AG08396 (cell line): ENCODE data around the gene E2F8.
A peak's percentile ranks its signal among the peaks of the same experiment; 100 is the strongest.

Experiments
- DNase-seq: peaks from one replicate; pipeline ENCODE4 v3.0.0; 2012; ENCODE audit warnings: low spot score, mixed read lengths

The E2F8 gene

DNA sequence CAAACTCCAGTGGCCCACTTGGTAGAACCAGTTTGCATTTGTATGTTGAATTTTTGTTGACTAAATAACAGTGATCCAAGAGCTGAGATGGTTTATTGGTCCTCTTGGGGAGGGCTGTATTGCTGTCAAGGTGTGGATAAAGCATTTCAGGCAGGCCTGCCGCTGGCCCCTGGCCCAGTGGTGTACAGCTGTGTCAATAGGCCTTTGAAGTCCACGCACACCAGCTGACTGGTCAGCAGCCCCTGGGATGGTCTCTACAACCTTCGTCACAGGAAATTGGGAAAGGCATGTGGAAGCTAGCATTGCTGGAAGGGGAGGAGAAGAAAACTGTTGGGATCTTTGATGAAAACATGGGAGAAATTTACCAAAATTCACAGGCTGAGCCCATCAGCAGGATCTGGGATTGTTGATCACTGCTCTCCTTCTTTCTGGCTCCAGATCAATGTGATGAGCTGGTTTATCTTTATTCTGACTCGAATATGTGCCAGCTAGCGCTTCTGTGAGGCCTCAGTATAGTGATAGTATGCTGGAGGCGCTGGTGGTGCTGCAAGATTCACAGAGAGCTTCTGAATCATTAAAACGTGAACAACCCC lies 12.5 kb upstream of the E2F8 start:
- no peak for DNase-seq

DNA sequence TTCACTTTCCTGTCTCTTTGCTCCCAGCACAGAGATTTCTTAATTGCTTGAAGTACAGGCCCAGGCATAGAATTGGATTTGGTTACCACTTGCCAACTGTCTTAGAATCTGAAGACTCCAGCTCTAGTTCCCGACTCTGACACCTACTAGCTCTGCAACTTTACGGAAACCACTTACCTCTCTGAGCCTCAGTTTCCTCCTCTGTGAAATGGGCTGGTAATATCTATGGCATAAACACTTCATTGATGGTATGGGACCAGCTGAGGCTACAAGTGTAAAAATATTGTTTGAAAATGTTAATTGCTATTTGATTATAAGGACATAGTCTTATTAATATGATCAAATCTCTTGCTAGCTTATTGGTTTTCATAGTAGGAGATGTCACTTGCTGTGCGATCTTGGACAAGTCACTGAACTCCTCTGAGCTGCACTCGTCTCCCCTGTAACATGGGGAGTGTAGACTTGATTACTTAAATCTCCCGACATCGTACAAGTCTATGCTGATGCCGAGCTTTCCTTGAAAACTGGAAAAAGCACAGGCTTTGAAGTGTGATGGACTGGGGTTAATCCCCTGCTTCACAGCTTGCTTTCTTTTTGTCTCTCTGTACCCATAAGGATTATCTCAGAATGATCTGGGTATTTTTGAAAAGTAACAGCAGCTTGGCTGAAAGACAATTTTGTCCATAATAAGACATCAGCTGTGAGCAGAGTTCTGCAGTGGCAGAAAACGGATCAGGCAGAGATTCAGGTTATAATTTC lies 11.8 kb upstream of the E2F8 start:
- no peak for DNase-seq

DNA sequence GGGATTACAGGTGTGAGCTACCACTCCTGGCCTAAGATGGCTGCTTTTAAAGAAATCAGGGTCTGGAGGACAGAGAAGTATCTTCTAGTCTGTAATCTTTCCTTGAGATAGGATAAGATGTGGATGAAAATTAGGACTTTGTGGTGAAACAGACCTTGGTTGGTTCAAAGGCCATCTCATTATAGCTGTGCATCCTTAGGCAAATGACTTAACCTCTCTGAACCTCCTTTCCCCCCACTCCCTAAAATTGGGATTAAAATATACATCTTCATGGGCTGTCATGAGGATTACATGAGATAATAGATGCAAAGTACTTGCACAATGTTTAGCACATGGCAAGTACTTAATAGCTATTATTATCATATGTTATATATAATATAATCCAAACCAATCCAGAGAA lies 10.8 kb upstream of the E2F8 start:
- no peak for DNase-seq

DNA sequence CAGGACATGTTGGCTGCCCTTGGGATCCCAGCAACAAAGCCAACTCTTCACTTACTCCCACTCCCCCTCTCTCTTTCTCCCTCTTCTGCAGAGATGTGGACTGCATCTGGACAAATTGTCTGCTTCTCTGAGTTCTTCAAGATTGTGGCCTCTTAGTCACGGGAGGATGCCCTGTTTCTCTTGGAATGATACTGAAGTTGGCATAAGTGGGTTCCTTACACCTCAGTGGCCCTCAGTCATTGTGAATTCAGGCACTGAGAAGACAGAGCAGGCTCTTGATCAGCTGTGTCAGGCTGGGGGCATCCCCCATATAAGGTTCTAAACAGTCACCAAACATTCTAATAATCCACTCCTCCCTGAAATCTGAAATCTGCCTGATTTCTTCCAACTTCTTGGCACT lies 6.1 kb upstream of the E2F8 start:
- DNase-seq, result no peak

DNA sequence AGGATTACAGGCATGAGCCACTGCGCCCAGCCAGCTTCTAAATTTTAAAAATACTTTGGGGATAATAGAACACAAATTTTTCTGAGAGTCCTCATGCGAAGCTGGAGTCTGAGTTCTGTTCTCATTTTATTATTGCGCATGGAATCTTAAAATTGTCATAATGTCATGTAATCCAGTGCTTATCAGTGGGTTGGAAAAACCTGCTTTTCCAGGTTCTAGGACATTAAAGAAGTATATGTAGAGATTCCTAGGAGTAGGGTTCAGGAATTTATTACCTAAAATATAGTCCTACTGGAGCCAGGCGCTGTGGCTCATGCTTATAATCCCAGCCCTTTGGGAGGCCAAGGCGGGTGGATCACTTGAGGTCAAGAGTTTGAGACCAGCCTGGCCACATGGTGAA lies 4.6 kb upstream of the E2F8 start:
- DNase-seq, result no peak

DNA sequence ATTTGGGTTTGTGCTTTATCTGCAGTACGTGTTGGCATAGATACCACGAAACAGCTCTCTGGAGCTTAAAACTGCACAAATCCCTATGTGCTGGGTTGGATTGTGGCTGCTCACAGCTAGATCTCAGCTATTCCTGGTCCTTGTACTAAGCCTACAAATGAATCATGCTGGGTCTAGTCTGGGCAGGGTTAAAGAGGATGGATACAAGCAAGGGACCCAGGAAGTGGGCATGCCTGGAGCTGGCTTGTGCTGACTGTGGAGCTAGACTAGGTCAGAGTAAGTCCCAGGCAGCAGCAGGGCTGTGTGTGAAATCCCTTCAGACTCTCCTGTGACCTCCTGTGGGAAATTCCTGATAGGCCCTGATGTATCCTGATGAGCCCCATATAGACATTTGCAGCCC lies 3.9 kb upstream of the E2F8 start:
- DNase-seq, result no peak

DNA sequence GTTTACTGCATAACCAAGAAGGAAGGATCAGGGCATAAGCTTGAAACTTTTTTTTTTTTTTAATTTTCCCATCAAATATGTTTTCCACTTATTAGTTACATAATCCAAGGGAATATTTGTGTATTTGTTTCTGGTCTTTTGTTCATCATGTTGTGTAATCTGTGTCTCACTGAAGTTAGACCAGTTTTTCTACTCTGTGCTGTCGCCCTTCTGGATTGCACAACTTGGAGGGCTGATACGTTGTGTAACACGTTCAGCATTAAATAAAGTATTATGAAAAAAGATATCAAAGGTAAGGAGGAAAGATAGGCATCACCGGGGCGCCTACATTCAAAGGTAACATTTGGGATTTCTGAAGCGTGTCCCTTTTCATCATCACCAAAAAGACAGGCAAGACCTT lies 3.3 kb upstream of the E2F8 start:
- no peak for DNase-seq

DNA sequence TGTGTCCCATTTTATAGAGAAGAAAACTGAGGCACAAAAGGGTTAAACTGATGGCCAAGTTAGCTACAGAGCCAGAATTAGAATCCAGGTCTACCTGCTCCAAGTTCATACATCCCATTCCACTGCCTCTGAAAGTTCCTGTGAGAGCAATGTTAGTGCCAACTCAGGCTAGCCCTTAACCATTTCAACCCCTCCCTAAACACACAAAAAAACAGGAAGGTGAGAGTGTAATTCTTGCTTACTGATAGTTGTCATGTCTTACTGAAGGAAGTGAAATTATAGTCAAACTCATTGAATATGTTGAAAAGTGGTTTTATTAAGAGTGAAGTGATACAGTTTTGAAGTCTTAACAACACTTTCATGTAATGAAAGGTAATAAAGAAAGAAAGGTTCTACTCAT lies 2.9 kb upstream of the E2F8 start:
- DNase-seq, result no peak

DNA sequence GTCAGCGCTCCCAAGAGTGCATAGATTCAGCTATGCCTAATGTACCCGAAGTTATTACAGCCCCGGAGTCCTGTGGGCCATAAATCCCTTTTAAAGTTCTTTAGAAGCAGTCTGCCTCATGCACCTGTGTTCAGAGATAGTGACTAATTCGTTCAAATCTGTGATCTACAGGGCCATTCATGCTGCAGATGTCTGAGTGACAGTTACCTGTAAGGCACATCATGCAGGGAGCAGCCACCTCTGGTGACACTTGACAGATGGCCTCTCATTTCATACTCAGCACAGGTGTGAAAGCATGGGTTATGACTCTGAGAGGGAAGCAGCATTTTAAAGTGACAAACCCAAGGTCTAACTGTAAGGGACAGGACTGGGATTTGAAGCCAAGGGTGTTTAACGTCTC lies 2.4 kb upstream of the E2F8 start:
- no peak for DNase-seq

DNA sequence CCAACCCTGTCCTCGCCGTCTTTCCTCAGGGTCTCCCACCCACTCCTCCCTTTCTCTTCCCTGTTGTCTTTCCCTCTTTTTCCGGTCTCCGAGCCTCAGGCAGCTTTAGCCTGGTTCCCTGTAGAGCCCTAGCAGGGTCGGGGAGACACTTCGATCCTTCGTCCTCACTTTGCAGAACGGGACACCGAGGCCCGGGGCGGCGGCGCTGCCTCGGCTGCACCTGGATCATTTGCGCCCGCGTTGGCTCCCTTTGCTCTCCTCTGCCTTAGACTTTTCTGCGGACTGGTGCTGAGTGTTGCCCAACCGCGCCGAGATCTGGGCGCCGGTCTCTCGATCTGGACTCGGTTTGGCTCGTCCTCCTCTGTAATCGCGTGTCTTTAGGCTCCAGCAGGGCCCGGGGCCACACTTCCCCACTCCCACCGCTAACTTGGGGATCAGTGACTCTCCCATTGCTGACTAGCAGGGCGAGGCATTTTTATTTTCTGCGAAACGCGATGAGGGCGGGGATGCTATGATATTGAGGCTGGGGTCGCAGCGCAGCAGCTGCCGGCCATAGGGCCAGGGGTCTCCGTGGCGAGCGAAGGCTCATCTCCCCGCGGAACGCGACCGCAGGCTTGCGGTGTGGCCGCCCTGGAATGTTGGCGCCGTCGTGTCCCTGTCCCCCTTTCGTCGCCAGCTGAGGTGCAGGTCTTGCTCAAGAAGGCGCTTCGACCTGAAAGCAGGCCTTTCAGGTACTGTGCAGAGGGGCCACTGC lies 1.6 kb upstream of the E2F8 start:
- peak; percentile 31 for DNase-seq

DNA sequence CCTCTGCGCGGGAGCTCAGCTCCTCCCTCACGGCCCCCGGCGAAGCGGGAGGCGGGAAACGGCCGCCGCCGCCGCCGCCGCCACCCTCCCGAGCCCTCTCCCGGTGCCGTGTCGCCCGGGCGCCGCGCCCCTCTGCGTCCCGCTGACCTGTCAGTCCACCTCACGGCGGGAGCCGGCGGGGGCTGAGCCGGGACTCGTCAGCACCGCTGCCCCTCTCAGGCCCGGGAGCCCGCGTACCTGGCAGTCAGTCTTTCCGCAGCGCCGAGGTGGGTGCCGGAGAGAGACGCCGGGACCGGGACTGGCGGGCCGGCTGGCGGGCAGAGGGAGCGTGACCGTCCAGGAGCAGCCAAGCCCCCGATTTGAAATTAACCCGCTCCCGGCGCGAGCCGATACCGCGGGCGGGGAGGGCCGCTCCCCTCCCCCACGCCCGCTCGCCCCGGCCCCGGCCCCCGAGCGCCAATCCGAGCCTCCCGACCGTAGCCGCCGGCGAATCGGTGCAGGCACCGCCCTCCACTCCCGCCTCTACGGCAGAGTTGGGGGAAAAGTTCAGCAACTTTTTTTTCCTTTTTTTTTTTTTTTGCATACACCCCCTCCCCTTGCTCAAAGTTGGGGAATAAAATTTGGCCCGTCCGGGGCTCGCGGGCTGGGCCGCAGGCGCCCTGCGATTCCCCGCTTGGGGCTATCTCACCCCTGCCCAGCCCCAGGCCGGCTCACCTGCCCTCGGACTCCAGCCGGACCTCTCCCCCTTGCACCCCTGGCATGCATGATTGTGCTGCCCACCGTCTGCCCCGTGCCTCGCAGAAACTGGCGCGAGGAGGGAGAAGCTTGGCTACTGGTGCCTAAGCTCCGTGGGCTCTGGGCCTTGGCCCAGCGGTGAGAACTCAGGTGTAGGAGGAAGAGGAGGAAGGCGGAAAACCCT lies 774 bp upstream of the E2F8 start:
- DNase-seq, result peak; percentile 65

DNA sequence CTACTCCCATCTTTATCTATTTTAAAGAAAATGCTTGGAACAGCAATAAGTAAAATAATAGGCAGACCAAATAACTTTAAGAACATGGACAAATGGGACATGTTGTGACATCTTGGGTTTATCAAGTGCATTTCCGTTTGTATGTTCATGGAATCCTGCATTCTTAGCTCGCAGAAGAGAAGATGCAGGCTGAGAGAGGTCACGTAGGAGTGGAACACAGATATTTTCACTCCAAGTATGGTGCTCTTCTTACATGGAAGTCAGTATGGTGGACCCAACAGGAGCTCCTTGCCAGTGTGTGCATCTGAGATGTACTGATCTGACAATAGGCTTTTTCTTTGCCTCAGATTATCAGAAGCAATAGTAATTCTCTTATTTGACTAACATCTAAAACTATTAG lies 1.7 kb downstream of the E2F8 start:
- no peak for DNase-seq

DNA sequence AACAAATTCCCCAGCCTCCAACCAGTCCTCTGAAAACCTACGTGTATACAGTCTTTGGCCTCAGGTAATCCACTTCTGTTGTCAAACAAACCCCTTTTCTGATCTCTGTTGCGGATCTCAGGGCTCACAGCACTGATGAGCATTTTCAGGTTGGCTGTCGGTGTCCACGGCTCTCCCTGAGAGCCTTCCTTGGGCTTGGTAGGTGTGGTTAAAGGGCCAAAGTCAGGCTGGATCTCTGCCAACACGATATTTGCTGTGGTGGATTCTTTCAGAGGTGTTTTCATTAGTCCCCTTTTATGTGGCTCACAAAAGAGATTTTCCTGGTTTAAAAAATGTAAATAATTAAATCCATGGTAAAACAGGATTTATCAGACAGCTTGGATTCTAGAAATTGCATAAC lies 2.9 kb downstream of the E2F8 start:
- no peak for DNase-seq

DNA sequence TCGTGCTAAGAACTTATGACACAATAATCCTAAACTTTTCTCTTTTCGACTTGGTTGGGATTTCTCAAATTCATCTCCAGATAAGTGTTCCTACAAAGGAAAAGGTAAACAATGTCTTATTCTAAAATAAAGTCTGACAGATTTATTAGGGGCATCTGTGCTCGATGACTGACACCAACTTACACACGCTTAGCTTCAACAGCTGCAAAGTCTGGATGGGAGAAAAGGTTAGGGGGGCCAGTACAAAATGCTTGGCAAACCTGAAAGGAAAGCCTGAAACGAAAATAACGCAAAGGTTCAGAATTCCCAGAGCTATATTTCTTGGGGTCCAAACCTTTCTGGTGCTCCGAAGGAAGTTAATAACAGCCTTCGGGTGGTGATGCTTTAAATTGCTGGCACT lies 3.4 kb downstream of the E2F8 start:
- no peak for DNase-seq

DNA sequence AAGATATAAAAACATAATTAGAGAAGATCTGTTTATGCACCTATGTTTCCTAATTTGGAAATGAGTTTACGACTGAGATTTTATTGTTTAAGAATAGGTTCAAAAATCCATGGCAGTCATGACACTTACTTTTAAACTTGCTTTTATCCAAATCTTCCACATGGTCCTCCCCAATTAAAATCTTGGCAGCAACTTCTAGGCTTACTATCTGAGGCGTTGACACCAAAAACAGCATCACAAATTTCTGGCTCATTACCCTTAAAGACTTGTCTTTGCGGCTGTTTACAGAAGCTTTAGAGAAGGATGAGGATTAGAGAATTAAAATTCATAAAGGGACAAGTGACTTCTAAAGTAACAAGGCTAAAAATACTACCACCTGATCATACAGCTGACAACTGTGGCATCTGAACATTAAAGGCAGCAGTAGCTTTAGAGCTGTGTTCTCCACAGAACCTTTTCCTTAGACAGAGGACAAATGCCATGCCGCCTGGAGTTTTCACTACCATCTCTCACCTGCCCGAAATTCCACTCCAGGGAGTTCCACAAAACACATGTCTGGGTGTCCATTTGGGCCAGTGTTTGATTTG lies 6.4 kb downstream of the E2F8 start:
- DNase-seq, result no peak

DNA sequence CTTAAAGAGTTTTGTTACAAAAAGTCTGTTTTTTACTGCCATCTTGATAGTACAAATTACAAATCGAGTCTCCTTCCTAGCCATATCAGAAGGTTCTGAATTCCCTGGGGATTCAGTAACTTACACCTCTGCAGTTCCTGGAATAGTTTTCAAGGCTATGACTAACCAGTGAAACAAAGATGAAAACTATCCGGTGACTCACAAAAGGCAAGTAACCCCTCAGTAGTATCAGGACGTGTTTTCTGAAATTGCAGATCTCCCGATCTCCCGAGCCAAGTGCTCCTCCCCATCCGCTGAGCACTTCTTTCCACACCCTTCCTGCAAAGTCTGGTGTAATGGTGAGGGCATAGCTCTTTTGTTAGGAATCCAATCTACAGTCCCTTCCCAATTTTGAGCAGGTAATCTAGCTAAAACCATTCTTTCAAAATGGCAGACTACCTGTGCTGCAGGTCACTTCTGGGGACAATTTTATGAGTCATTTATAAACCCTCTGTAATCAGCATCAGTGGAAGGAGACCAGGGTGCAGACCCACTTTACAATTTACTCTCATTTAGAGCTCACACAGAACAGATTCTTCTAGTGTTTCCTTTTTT lies 7.7 kb downstream of the E2F8 start:
- DNase-seq, result peak; percentile 56

DNA sequence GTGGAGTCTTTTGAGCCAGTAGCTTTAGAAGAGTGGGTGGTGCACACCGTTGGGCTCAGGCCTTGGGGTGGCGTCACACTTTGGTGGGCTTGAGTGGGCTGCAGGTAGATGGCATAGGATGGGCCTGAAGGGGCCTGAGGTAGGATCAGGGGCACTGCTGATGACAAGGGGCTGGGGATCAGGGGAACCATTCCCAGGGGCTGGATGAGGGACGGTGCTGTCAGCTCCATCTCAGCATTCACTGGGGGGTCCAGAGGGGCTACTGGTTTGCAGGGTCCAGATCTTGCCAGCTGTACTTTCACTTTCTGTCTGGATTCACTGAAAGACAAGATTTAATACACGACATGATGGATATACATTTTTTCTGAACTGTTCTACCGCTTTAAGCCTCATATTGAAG lies 11.1 kb downstream of the E2F8 start:
- DNase-seq, result no peak

DNA sequence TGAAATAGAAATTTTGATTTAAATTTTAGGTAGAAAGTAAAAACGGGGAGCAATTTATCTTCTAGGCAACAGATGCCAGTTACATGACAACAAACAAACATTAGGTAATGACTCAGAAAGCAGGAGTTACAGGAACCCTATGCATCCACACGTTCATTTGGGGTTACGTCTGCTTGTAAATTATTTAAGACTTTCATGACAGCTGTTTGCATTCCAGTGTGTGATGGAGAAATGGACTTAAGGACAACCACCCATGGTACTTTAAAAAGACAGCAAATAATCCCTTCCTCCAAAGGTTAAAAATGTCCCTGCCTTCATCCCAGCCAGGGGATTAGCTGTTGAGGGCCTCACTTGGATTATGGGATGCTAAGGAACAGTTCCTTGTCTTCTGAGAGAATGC lies 11.8 kb downstream of the E2F8 start:
- no peak for DNase-seq

DNA sequence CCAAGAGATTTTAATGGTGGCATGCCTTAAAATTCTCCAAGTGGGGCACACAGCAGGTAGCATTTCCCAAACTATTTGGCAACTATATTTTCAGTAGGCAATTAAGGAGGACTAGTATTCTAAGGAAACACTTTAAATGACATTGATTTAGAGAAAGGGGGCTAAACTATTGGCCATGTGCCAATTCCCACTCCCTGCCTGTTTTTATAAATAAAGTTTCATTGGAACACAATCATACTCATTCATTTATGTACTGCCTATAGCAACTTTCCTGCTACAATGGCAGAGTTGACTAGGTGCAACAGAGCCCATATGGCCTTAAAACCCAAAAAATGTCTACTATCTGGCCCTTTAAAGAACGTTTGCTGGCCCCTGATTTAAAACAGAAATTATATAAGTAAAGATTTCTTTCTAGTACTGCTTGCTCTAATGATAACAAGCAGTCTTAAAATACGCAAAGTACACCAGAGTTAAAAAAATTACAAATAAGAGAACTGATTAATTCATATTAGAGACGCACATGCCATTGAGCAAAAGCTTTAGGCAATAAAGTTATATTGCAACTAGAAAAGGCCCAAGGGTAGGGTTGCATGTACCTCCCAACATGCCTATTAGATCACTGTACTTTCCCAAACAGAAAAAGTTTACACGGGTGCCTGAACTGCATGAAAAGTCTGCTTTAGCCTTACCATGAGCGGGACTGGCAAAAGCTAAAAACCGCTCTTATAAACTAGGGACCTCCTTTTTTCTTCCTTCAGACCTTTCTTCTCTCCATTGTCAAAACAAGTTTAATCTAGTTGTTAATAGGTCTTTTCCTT lies 14.2 kb downstream of the E2F8 start:
- DNase-seq, result no peak

DNA sequence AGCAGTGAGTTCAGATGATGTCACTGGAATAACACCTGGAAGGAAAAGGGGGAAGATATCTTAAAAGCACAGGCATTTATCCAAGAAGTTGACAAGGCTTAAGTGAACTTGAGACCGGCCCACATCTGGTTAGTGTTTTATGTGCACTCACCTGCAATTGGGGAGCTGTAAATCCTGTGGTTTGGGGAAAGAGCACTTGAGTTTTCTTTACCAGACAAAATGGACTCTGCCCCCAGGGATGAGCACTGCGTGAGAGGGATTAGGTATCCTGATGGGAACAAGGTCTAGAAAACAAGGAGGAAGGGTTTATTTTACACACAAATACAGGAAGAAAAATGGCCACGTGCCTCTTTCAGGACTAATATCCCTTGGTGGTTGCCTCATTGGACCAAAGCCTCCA lies 15.2 kb downstream of the E2F8 start:
- DNase-seq, result no peak

DNA sequence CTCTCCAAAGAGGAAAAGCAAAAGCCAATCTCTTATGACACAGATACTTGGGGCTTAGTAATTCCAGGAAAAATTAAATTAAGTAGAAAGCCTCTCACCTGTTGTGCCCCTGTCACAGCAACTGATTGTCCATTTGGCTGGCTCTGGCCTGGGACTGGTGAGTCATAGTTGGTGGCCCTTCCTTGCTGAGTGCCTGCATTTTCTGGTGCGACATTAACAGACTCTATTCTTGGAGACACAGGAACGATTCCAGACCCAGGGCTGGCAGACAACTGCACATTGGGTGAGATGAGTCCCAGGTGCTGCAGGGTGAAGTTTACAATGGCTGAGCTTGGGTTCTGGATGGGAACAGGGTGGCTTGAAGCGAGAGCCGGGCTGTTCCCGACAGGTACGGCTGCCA lies 15.6 kb downstream of the E2F8 start:
- no peak for DNase-seq
